ENCODE measurements around the gene KLHL26. TPM values are rescaled to one million over a fixed set of nuclear protein-coding genes. Genes with fewer than 3 reads are reported as not detected.

KLHL26 gene
- total RNA-seq, 1 experiment from 2014 or later = 2.5 TPM

DNA sequence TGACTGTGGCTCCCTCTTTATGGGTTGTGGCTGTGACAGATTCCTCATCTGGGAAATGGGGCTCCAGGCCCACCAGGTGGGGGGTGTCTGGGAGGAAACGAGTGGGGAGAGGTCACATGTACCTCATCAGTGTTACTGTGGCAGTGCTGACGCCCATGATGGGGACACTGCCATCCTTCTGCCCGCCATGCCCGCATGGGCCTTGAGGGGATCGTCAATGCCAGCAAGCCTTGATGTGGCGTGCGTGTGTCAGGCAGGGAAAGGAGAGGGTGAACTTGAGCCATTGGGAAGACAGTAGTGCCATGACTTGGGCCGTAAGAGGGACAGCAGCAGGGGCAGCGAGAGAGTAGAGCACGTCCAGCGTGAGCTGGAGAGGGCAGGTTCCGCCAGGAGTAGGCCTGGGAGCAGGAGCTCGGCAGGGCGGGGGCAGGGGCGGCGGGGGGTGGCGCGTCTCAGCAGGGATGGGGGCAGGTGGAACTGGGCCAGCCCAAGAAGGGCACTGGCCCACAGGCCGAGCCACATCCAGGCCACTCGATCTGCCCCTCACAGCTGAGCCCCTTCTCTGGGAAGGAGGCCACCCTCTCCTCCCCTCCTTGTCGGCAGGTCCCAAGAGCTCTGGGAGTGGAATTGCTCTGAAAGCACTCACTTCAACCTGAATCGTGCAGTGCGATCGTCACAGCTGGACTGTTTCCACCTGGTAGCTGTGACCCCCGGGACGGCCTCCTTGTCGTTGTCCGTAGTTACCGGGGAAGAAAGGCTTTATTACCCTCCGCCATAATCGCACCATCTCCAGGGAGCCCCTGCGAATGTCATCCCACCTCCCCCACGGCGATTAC is 9.9 kb downstream of the KLHL26 start:
- no peak for DNase-seq (ENCODE audit: low spot score)

DNA sequence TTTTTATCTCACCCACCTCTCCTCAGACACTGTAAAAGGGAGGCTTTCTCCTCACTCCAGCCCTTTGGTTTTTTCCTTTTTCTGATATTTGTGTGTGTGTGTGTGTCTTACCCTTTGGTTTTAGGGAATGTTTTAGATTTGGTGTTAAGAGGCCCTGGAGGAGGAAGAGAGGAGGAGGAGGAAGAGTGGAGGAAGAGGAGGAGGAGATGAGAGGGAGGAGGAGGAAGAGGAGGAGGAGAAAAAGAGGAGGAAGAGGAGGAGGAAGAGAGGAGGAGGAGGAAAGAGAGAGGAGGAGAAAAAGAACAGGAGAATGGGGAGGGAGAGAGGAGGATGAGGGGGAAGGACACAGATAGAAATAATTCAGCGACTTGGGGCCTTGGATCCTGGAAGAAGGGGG is 10.5 kb downstream of the KLHL26 start:
- no peak for DNase-seq (ENCODE audit: low spot score)

DNA sequence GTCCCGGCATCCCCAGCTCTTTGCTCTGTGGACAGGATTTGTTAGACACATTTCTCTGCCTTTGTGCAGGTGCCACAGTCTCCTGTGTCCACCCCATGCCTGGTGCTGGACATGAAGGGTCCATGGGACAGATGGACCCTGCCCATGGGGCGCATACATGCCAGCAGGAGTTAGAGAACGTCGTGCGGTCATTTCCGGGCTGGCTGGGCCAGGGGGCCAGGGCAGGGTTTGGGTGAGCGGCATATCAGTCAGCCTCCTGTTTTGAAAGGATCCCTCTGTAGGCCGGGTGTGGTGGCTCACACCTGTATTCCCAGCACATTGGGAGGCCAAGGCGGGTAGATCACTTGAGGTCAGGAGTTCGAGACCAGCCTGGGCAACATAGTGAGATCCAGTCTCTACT is 11.0 kb downstream of the KLHL26 start:
- DNase-seq (ENCODE audit: low spot score) = no peak

DNA sequence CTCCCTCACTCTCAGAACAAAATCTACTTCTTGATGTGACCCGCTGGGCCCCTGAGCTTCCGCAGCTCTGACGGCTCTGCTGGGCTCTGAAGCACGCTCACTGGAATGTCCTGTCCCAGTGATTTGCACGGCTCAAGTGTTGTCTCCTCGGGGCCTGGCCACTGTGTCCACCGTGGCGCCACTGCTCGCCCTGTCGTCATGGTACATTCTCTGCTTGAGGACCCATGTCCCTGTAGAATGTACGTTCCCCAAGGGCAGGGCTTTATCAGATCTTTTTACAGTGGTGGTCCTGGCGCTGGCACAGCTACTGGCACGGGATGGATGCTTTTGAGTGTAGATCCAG is 12.1 kb downstream of the KLHL26 start:
- no peak for DNase-seq (ENCODE audit: low spot score)

DNA sequence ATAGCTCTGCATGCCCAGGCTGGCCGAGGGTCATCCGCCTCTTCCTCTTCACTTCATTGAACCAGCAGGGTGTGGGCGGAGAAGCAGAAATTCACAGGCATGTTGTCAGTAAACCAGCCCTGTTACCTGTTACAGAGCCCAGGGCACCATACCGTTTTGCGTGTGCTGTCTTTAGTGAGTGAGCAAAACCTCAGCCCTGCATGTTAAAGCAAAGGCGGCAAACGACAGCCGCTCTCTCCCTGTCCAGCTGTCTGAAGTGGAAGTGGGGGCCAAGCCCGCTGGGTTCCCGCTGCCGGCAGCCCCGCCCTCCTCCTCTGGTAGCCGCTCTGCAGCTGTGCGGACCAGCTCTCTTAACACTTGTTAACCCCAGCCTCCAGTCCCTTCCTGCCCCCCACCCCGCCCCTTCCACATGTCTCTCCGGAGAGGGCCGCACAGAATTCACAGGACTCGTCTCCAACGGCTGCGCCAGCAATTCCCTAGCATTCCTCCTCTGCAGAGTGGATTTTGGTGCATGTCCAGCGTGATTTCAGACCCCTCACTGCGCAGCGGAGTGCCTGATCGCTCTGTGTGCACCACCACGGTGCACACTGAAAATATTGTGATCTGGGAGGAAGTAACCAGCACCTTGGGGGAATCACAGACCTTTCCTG is 12.7 kb downstream of the KLHL26 start:
- no peak for DNase-seq (ENCODE audit: low spot score)

DNA sequence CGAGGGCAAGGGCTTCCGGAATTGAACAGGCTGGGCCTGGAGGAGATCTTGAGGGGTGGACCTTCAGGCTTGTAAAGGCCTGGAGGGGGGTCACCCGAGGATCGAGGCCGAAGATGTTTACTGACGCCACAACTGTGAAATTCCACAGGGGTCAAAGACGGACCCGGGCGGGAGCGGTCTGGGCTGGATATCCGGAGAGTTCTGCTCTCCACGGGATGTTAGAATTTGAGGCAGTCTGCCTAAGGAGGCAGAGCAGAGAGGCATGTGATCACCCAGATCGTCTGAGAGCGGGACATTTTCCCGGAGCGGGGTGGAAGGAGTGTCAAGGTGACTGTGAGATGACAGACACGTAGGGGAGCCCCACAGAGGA is 13.2 kb downstream of the KLHL26 start:
- DNase-seq (ENCODE audit: low spot score) = no peak

DNA sequence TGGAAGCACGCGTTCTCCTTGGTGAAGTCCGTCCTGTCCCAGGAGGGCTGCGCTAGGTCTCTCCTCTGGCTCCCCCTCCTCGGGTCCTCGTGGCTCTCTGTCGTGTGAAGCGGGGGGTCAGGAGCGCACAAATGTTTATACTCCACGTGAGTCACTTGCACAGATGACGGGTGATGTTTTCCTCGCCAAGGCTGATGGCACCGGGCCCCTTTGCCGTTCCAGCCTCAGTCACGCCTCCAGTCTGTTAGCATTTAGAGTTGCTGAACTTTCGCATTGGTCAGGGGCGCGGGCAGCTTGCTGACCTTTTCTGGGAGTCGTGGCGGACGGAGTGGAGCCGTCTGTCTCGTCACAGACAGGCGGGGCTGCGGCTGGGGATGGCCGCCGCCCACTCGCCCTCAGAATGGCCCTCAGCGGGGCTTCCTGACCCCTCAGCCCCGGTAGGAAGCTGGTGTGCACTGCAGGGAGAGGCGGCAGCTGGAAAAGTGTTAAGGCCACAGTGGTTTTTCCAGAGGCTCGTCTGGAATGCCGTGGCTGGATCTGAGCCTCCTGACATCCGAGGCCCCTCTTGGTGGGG is 13.7 kb downstream of the KLHL26 start:
- DNase-seq (ENCODE audit: low spot score) = no peak

DNA sequence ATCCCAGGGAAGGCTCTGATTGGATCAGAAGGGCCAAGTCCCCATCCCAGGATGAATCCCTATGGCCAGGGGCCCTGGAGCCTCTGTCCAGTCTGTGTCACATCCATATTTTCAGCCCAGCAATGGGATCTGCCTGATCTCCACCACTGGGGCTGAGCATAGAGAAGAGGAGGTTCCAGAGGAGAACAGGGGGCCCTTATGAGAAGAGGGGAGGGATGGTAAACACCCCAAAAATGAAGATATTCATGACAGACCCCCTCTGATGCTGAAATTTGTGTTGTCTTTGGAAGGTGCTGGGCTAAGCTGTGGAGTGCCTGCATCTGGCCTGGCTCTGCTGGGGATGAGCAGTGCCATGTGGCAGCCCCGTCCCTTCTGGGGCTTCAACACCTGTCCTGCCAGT is 14.5 kb downstream of the KLHL26 start:
- no peak for DNase-seq (ENCODE audit: low spot score)

DNA sequence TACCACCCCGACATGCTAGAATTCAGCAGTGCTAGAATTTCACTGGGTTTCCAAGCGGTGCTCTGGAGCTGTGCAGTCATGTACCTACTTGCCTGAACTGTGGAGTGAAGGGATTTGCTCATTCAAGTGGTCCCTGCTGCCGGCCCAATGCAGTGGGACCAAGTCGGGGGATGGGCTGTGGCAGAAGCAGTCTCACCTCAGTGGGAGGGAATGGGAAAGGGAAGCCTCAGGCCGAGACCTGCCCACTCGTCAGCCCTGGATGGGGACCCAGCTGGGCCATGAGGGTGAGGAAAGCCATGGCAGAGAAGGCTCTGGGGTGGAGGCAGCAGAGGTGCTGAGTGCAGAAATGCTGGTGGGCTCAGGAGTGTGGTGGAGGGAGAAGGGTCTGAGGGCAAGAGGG is 14.9 kb downstream of the KLHL26 start:
- no peak for DNase-seq (ENCODE audit: low spot score)

DNA sequence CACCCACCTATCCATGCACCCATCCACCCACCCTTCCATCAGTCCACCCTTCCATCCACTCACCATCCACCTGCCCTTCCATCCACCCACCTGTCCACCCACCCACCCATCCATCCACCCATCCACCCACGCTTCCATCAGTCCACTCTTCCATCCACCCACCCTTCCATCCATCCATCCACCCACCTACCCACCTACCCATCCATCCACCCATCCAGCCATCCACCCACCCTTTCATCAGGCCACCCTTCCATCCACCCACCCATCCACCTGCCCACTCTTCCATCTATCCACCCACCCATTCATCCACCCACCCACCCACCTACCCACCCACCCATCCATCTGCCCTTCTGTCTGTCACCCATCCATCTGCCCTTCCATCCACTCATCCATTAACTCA is 17.0 kb downstream of the KLHL26 start:
- no peak for DNase-seq (ENCODE audit: low spot score)

DNA sequence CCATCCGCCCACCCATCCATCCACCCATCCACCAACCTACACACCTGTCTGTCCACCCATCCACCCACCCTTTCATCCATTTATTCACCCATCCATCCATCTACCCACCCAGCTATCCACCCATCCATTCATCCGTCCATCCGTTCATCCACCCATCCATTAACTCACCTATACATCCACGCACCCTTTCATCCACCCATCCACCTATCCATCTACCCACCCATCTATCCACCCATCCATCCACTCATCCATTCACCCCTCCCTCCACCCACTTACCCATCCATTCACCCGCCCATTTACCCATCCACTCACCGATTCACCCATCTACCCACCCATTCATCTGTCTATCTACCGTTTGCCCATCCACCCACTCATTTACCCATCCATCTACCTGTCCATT is 17.6 kb downstream of the KLHL26 start:
- no peak for DNase-seq (ENCODE audit: low spot score)

DNA sequence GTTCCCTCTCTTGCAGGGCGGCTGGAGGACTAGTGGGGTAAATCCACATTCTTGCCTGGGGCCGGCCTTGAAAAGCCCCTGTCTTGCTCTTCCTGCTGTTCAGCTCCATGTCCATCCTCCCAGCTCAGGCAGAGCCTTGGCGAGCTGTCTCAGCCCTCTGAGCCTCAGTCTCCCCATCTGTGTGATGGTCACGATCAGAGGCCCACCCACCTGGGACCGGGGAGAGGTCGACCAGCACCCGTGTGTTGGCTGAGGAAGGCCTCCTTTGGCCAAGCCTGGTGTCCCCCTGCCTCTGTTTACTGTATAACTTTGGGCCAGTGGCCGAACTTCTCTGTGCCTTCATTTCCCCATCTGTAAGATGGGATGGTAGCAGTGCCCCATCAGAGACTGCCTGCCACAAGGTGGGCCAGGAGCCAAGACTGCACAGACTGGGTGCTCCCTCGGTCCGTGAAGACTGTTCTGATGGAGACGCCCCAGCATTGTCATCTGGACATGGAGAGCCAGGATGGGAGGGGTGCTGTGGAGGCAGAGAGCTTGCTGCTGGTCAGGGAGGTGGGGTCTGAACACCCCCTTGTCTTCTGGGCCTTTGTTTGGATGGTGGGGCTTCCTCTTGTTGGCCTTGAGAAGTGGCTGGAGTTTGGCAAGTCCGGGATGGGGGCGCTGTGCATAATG is 18.5 kb downstream of the KLHL26 start:
- no peak for DNase-seq (ENCODE audit: low spot score)

DNA sequence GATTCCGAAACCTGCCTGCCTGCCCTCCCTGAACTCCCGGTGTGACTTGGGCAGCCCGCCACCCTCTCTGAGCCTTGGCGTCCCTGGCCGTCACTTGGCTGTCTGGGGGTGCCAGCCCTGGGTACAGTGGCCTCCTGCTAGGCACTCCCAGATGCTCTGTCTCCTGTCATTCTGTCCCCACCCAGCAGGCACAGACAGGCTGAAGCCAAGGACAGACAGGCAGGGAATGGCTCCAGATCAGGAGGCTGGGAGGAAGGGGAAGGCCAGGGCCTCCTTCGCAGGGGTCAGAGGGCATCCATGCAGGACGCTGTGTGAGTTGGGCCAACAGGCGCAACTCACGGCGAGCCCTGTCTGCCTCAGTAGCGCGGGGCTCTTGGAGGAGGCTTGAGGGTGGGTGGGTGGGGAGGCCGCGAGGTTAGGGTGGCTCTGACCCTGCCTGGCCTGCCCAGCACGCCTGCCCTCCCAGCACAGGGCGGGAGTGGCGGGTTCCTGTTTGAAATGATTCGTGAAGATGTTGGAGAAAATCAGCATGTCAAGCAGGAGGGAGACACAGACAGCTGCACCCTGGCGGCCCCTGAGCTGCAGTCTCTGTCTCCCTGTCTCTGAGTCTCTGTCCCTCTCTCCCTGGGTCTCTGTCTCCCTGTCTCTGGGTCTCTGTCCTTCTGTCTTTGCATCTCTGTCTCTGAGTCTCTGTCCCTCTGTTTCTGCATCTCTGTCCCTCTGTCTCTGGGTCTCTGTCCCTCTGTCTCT is 19.7 kb downstream of the KLHL26 start:
- DNase-seq (ENCODE audit: low spot score) = no peak

DNA sequence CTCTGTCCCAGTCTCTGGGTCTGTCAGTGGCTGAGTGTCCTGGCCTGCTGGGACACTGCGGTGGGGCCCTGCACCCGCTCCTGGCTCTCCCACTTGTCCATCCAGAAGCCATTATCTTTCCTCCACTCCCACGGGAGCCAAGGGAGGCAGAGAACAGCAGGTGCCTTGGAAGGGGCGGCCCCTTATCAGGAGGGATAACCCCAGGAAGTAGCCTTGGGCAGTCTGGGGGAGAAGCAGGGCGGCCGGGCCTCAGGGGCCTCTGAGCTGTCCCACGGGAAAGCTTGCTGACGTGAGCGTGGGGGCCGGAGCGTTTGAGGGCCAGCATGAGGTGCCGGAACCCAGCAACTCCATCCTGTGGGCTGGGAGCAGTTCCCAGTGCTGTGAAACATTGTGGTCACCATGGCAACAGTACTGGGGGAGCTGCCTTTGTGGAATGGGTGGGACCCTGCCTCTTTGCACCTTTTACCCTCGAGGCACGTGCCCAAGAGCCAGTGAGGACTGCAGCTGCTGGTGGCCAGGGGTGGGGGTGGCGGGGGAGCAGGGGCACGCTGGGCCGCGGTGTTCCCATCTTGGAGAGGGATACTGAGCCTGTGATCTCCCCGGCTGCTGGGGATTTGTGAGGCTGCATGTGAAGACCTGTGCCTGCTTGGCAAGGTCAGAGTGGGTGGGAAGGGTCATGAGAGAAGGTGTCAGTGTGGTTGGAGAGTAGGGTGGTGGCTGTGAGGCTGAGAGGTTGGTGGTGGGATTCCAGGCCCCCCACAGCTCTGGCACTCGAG is 20.9 kb downstream of the KLHL26 start:
- peak; percentile 79 for DNase-seq (ENCODE audit: low spot score)

DNA sequence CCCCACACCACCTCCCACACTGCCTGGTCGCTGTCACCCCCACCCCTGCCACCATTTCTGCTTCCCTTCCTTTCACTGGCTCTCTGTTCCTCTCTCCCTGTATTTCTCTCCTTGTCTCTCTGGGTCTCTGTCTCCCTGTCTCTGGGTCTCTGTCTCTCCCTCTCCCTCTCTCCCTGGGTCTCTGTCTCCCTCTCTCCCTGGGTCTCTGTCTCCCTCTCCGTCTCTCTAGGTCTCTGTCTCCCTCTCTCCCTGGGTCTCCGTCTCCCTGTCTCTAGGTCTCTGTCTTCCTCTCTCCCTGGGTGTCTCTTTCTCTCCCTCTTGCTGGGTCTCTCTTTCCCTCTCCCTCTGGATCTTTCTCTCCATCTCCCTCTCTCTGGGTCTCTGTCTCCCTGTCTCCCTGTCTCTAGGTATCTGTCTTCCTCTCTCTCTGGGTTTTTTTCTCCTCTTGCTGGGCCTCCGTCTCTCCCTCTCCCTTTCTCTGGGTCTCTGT is 21.6 kb downstream of the KLHL26 start:
- no peak for DNase-seq (ENCODE audit: low spot score)

DNA sequence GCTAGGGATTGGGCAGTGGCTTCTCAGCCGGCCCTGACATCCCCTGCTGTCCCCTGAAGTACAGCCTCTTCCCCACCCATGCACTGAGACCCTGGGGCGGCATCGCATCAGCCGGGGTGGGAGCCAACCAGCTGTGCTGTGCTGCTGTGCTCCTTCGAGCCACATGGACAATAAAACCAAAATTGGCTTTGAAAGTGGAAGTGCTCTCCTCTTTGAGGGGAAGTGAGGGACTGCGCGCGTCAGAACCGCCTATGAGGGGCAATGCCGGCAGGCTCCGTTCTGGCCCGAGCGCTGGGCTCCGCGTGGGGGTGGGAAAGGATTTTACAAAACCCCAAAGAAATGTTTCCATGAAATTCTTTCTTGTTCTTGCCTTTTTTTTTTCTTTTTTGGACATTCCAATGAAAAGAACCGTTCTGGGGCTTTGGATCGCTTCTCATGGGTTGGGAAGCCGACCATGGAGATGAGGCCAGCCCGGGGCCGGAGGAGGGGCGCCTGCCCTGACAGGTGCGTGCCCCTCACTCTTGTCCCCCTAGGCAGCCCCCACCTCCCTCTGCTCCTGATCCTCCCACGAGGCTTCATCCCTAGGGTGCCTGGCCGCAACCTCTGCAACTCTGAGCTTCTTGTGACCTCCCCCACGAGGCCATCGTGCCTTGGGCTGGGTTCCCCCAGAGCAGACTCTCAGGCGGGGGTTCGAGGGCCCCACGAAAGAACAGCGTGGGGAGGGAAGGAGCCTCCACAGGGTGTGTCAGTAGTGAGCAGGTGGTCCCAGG is 22.6 kb downstream of the KLHL26 start:
- DNase-seq (ENCODE audit: low spot score) = no peak

DNA sequence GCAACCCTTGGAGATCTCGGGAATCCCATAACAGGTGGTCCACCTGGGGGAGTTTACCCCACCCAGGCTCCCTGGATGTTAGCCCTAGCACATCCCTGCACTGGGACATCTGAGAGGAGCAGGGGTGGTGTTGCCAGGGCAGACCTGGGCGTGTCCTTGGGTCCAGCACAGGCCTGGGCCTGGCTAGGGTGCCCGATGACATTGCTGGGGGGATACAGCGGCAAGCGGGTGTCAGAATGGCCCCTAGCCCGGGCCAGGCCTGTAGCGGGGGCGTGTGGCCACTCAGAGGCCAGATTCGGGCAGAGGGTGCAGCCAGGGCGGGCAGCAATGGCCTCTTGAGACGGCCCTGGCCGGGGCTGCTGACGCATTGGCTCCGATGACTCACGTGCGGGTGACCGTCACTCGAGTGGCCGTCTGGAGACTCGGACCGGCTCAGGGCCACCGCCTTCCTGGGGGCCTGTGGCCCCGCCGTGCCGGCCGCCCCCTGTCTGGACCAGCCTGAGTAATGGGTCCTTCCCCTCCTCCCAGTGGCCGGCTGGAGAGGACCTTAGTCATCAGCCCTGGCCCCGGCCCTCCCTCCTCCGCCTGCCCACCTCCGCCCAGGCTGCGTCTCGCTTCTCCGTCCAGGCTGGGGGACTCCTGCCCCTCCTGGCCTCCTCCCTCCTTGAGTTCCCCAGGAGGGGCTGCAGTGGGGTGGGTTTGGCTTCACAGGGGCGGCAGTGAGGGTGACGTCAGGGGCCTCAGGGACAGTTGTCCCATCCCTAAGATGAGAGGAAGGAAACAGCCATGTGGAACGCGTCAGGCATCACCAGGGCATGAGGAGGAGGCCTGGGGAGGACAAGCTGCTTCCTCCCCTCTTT is 23.5 kb downstream of the KLHL26 start:
- DNase-seq (ENCODE audit: low spot score) = peak; percentile 87

DNA sequence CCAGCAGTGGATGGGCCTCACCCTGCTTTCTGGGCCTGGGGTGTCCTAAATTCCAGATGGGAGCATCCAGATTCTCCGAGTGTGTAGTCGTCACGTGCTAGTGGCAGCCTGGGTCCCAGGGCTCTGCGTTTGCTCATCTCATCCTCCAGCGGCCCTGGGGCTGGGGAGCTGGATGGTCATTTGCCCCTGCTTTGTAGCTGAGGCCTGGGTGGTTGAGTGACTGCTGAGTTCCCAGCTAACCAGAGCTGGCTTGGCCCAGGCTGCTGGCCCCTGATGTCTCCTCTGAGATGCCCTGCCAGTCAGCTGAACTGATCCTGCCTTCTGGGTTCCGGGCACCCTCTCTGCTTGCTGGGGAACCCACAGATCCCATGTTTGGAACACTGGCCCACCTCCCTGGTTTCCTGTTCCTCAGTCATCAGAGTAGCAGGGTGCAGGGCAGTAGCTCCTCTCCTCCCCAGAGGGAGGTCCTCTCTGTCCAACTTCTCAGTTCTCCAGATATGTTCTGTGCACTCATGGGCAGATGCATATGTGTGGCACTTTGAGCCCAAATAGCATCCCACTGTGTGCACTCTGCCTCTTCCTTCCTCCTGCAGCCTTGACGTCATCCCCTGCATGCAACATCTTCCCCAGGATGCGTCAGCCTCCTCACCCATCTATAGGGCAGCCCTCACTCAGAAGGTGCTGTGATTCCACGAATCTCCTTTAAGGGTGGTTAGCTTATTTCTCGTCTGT is 24.3 kb downstream of the KLHL26 start:
- no peak for DNase-seq (ENCODE audit: low spot score)
